ENCODE data around the gene DCDC1. TPM values are rescaled to one million over a fixed set of nuclear protein-coding genes. Genes with fewer than 3 reads are reported as not detected.

DCDC1 gene
- total and polyA plus RNA-seq, 4 experiments from 2014 or later: 0.14 to 0.29 (median 0.17) TPM; not detected in 1

DNA sequence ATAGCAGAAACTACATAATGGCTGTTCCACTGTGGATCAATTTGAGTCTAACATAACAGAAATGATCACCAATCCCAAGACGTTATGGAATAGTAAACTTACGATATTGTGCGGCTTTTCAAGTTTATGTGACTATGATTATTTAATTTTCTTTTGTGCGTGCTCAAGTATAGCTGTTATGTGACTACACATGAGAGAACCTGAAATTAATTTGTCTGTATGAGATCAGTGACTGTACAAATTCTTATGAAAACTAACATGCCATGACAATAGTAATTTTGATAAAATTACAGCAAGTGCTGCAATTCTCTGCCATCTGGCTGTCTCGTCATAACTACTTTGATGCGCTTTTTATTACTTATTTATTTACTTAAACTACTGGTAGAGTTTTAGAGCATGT is 343.2 kb downstream of the DCDC1 start:
- Histone ChIP-seq H3K27ac (ENCODE audit: low read depth, low read length) (no peak overlapping the region), H3K36me3 (ENCODE audit: insufficient read depth, low read length) (no peaks in the 10 kb centered on the region), H3K4me1 (ENCODE audit: insufficient read depth, low read length) (no peaks in the 10 kb centered on the region), H3K4me3 (ENCODE audit: low read length in 2 of 2) (no peak overlapping the region), H3K27me3 (ENCODE audit: insufficient read depth, low read length) (no peaks in the 10 kb centered on the region), H3K9me3 (ENCODE audit: control insufficient read depth in 1 of 2, low read length in 2 of 2) (no peaks in the 10 kb centered on the region)
- POLR2A ChIA-PET (ENCODE audit: partially characterized antibody): no interaction called here
- CTCF ChIA-PET (ENCODE audit: partially characterized antibody): no interaction called here
- H3K4me3 Mint-ChIP-seq: no peak overlapping the region
- no peak overlapping the region for H3K27ac Mint-ChIP-seq
- no peak for DNase-seq
- peaks cover 0 to 2% (median 0%) of the 10 kb centered on the region in 8 donors for H3K9me3 Mint-ChIP-seq
- intact Hi-C loops (cut with micrococcal nuclease): no loop called here
- H3K4me1 Mint-ChIP-seq: no peaks in the 10 kb centered on the region
- H3K36me3 Mint-ChIP-seq: no peaks in the 10 kb centered on the region
- no peaks in the 10 kb centered on the region for H3K27me3 Mint-ChIP-seq

- H3K27ac Mint-ChIP-seq: no peak overlapping the region
- POLR2A ChIA-PET (ENCODE audit: partially characterized antibody): no interaction called here
- H3K36me3 Mint-ChIP-seq: no peaks in the 10 kb centered on the region
- H3K4me3 Mint-ChIP-seq: no peak overlapping the region
- no peaks in the 10 kb centered on the region for H3K27me3 ChIP-seq (ENCODE audit: insufficient read depth, low read length)
- H3K4me1 ChIP-seq (ENCODE audit: insufficient read depth, low read length): no peaks in the 10 kb centered on the region
- intact Hi-C loops (cut with micrococcal nuclease): no loop called here
- H3K27ac ChIP-seq (ENCODE audit: low read depth, low read length): no peak overlapping the region
- no peaks in the 10 kb centered on the region for H3K9me3 ChIP-seq (ENCODE audit: control insufficient read depth in 1 of 2, low read length in 2 of 2)
- DNase-seq: no peak
- CTCF ChIA-PET (ENCODE audit: partially characterized antibody): no interaction called here
- H3K4me3 ChIP-seq (ENCODE audit: low read length in 2 of 2): no peak overlapping the region
- H3K4me1 Mint-ChIP-seq: no peaks in the 10 kb centered on the region
- H3K36me3 ChIP-seq (ENCODE audit: insufficient read depth, low read length): no peaks in the 10 kb centered on the region
- no peaks in the 10 kb centered on the region for H3K27me3 Mint-ChIP-seq
- peaks cover 0 to 2% (median 0%) of the 10 kb centered on the region in 8 donors for H3K9me3 Mint-ChIP-seq
Measured at GRCh38 chr11:31022080-31022479, 347.5 kb downstream of the DCDC1 start.

- Mint-ChIP-seq H3K27ac (no peak overlapping the region), H3K36me3 (no peaks in the 10 kb centered on the region), H3K9me3 (peaks cover 0 to 3% (median 0%) of the 10 kb centered on the region in 8 donors), H3K4me1 (no peaks in the 10 kb centered on the region), H3K27me3 (no peaks in the 10 kb centered on the region), H3K4me3 (no peak overlapping the region)
- CTCF ChIA-PET (ENCODE audit: partially characterized antibody): no interaction called here
- Histone ChIP-seq H3K4me3 (ENCODE audit: low read length in 2 of 2) (no peak overlapping the region), H3K4me1 (ENCODE audit: insufficient read depth, low read length) (no peaks in the 10 kb centered on the region), H3K9me3 (ENCODE audit: control insufficient read depth in 1 of 2, low read length in 2 of 2) (no peaks in the 10 kb centered on the region), H3K36me3 (ENCODE audit: insufficient read depth, low read length) (no peaks in the 10 kb centered on the region), H3K27me3 (ENCODE audit: insufficient read depth, low read length) (no peaks in the 10 kb centered on the region), H3K27ac (ENCODE audit: low read depth, low read length) (no peak overlapping the region)
- intact Hi-C loops (cut with micrococcal nuclease): no loop called here
- no peak for DNase-seq
- POLR2A ChIA-PET (ENCODE audit: partially characterized antibody): no interaction called here
Measured at GRCh38 chr11:31019786-31020185, 349.8 kb downstream of the DCDC1 start.

DNA sequence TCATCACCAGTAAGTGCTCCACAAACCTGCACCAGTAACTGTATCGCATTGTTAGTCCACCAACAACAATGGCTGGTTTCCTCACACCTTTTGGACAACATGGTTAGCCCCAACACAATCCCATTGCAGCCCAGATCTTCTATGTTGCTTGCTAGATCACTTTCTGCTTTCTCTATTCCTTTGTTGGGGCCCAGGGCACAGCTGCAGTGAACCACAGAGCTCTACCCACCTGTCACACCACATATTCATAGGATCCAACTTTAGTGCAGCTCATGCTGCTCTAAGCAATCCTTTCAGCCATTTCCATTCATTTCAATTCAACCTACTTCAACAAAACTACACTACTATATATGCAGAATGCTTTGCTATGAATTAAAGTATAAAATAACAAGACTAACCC is 364.3 kb downstream of the DCDC1 start:
- no peaks in the 10 kb centered on the region for H3K27me3 Mint-ChIP-seq
- ChIA-PET CTCF (ENCODE audit: partially characterized antibody) (no interaction called here), POLR2A (ENCODE audit: partially characterized antibody) (no interaction called here)
- H3K4me1 Mint-ChIP-seq: no peaks in the 10 kb centered on the region
- Histone ChIP-seq H3K27me3 (ENCODE audit: insufficient read depth, low read length) (no peaks in the 10 kb centered on the region), H3K4me3 (ENCODE audit: low read length in 2 of 2) (no peak overlapping the region), H3K9me3 (ENCODE audit: control insufficient read depth in 1 of 2, low read length in 2 of 2) (peaks cover 0 to 4% of the 10 kb centered on the region in 2 donors), H3K27ac (ENCODE audit: low read depth, low read length) (no peak overlapping the region), H3K4me1 (ENCODE audit: insufficient read depth, low read length) (no peaks in the 10 kb centered on the region), H3K36me3 (ENCODE audit: insufficient read depth, low read length) (no peaks in the 10 kb centered on the region)
- no peak overlapping the region for H3K4me3 Mint-ChIP-seq
- no peak overlapping the region for H3K27ac Mint-ChIP-seq
- no peak for DNase-seq
- intact Hi-C loops (cut with micrococcal nuclease): no loop called here
- H3K9me3 Mint-ChIP-seq: peaks cover 0 to 5% (median 0%) of the 10 kb centered on the region in 8 donors
- no peaks in the 10 kb centered on the region for H3K36me3 Mint-ChIP-seq

- ChIA-PET CTCF (ENCODE audit: partially characterized antibody) (no interaction called here), POLR2A (ENCODE audit: partially characterized antibody) (no interaction called here)
- no peaks in the 10 kb centered on the region for H3K36me3 Mint-ChIP-seq
- Histone ChIP-seq H3K4me1 (ENCODE audit: insufficient read depth, low read length) (no peaks in the 10 kb centered on the region), H3K4me3 (ENCODE audit: low read length in 2 of 2) (no peak overlapping the region), H3K9me3 (ENCODE audit: control insufficient read depth in 1 of 2, low read length in 2 of 2) (peaks cover 0 to 4% of the 10 kb centered on the region in 2 donors), H3K36me3 (ENCODE audit: insufficient read depth, low read length) (no peaks in the 10 kb centered on the region), H3K27me3 (ENCODE audit: insufficient read depth, low read length) (no peaks in the 10 kb centered on the region), H3K27ac (ENCODE audit: low read depth, low read length) (no peak overlapping the region)
- no peaks in the 10 kb centered on the region for H3K27me3 Mint-ChIP-seq
- intact Hi-C loops (cut with micrococcal nuclease): no loop called here
- no peak overlapping the region for H3K27ac Mint-ChIP-seq
- H3K4me1 Mint-ChIP-seq: no peaks in the 10 kb centered on the region
- H3K9me3 Mint-ChIP-seq: peaks cover 0 to 5% (median 0%) of the 10 kb centered on the region in 8 donors
- H3K4me3 Mint-ChIP-seq: no peak overlapping the region
- no peak for DNase-seq
Measured at GRCh38 chr11:31001427-31001826, 368.1 kb downstream of the DCDC1 start.

DNA sequence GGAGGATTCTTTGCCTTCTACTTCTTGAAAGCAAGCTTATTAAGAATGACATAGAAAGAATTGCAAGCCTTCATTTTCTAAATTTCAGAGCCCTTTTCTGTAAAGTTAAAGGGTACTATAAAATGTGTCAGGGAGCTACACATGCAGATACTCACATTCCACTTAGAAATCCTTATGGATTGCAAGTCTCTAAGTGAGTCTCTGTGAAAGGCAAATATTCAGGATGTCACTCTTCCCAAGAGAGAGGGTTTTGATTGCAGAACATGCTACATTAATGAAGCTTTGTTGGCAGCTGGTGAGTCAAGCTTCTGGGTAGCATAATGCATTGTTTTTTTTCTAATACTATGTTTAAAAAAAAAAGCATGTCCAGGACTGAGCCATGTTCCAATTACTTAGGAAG is 369.2 kb downstream of the DCDC1 start:
- Histone ChIP-seq H3K27me3 (ENCODE audit: insufficient read depth, low read length) (no peaks in the 10 kb centered on the region), H3K4me1 (ENCODE audit: insufficient read depth, low read length) (no peaks in the 10 kb centered on the region), H3K27ac (ENCODE audit: low read depth, low read length) (no peak overlapping the region), H3K4me3 (ENCODE audit: low read length in 2 of 2) (no peak overlapping the region), H3K36me3 (ENCODE audit: insufficient read depth, low read length) (no peaks in the 10 kb centered on the region), H3K9me3 (ENCODE audit: control insufficient read depth in 1 of 2, low read length in 2 of 2) (peaks cover 0 to 4% of the 10 kb centered on the region in 2 donors)
- intact Hi-C loops (cut with micrococcal nuclease): no loop called here
- ChIA-PET POLR2A (ENCODE audit: partially characterized antibody) (no interaction called here), CTCF (ENCODE audit: partially characterized antibody) (no interaction called here)
- no peaks in the 10 kb centered on the region for H3K27me3 Mint-ChIP-seq
- H3K27ac Mint-ChIP-seq: no peak overlapping the region
- no peak for DNase-seq
- no peaks in the 10 kb centered on the region for H3K4me1 Mint-ChIP-seq
- H3K9me3 Mint-ChIP-seq: peaks cover 0 to 5% (median 0%) of the 10 kb centered on the region in 8 donors
- no peaks in the 10 kb centered on the region for H3K36me3 Mint-ChIP-seq
- no peak overlapping the region for H3K4me3 Mint-ChIP-seq

DNA sequence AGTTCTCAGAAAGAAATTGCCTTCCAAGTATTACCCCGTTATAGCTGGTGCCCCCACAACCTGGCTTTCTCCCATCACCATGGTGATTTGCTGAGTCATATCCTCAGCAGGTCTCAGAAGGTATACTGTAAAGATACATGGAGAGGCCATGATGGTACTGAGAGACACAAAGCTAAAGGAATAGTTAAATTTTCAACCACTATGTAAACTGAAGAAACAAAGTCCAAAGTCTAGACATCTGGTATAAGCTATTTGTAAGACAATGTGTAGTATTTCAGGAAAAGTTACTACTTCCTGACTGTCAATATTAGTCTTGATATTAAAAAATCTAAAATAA is 377.1 kb downstream of the DCDC1 start:
- Mint-ChIP-seq H3K4me3 (no peak overlapping the region), H3K27me3 (peaks cover 2% of the 10 kb centered on the region in 2 donors), H3K9me3 (peaks cover 0 to 6% (median 1%) of the 10 kb centered on the region in 8 donors), H3K4me1 (no peaks in the 10 kb centered on the region), H3K27ac (no peak overlapping the region), H3K36me3 (no peaks in the 10 kb centered on the region)
- Histone ChIP-seq H3K27me3 (ENCODE audit: insufficient read depth, low read length) (no peaks in the 10 kb centered on the region), H3K4me1 (ENCODE audit: insufficient read depth, low read length) (no peaks in the 10 kb centered on the region), H3K27ac (ENCODE audit: low read depth, low read length) (no peak overlapping the region), H3K4me3 (ENCODE audit: low read length in 2 of 2) (no peak overlapping the region), H3K9me3 (ENCODE audit: control insufficient read depth in 1 of 2, low read length in 2 of 2) (no peaks in the 10 kb centered on the region), H3K36me3 (ENCODE audit: insufficient read depth, low read length) (no peaks in the 10 kb centered on the region)
- intact Hi-C loops (cut with micrococcal nuclease): no loop called here
- POLR2A ChIA-PET (ENCODE audit: partially characterized antibody): no interaction called here
- CTCF ChIA-PET (ENCODE audit: partially characterized antibody): no interaction called here
- no peak for DNase-seq

GRCh38 chr11:30991802-30992512 is 377.6 kb downstream of the DCDC1 start:
- no peaks in the 10 kb centered on the region for H3K27me3 ChIP-seq (ENCODE audit: insufficient read depth, low read length)
- Mint-ChIP-seq H3K9me3 (peaks cover 0 to 6% (median 1%) of the 10 kb centered on the region in 8 donors), H3K27ac (no peak overlapping the region), H3K4me3 (no peak overlapping the region), H3K27me3 (peaks cover 2% of the 10 kb centered on the region in 2 donors), H3K4me1 (no peaks in the 10 kb centered on the region), H3K36me3 (no peaks in the 10 kb centered on the region)
- DNase-seq: no peak
- intact Hi-C loops (cut with micrococcal nuclease): no loop called here
- no peaks in the 10 kb centered on the region for H3K36me3 ChIP-seq (ENCODE audit: insufficient read depth, low read length)
- H3K9me3 ChIP-seq (ENCODE audit: control insufficient read depth in 1 of 2, low read length in 2 of 2): no peaks in the 10 kb centered on the region
- ChIA-PET POLR2A (ENCODE audit: partially characterized antibody) (no interaction called here), CTCF (ENCODE audit: partially characterized antibody) (no interaction called here)
- H3K4me1 ChIP-seq (ENCODE audit: insufficient read depth, low read length): no peaks in the 10 kb centered on the region
- H3K27ac ChIP-seq (ENCODE audit: low read depth, low read length): no peak overlapping the region
- no peak overlapping the region for H3K4me3 ChIP-seq (ENCODE audit: low read length in 2 of 2)
